Glutamatergic neuron (in vitro differentiated cells): ENCODE results near the gene C18orf54. TPM values are rescaled to one million over a fixed set of nuclear protein-coding genes. Genes with fewer than 3 reads are reported as not detected.

Source experiments
- DNase-seq: peaks from one replicate; pipeline ENCODE4 v3.0.0; 2022
- H3K27ac Mint-ChIP-seq: one replicate; pipeline ENCODE4 v1.8.0; 2020; ENCODE audit warnings: mild to moderate bottlenecking, mixed read lengths, inconsistent platforms; ENCODE audit not compliant: unreplicated experiment
- H3K27me3 Mint-ChIP-seq: one replicate; pipeline ENCODE4 v1.8.0; 2020; ENCODE audit warnings: mild to moderate bottlenecking, moderate library complexity, mixed read lengths, inconsistent platforms; ENCODE audit not compliant: unreplicated experiment
- H3K36me3 Mint-ChIP-seq: one replicate; pipeline ENCODE4 v1.8.0; 2020; ENCODE audit warnings: mild to moderate bottlenecking, mixed read lengths, inconsistent platforms; ENCODE audit not compliant: unreplicated experiment
- H3K4me1 Mint-ChIP-seq: one replicate; pipeline ENCODE4 v1.8.0; 2020; ENCODE audit warnings: mild to moderate bottlenecking, low read depth, mixed read lengths, inconsistent platforms; ENCODE audit not compliant: unreplicated experiment
- H3K4me3 Mint-ChIP-seq: one replicate; pipeline ENCODE4 v1.8.0; 2020; ENCODE audit warnings: mild to moderate bottlenecking, mixed read lengths, inconsistent platforms; ENCODE audit not compliant: unreplicated experiment
- H3K9me3 Mint-ChIP-seq: one replicate; pipeline ENCODE4 v1.8.0; 2020; ENCODE audit warnings: mild to moderate bottlenecking, moderate library complexity, mixed read lengths, inconsistent platforms; ENCODE audit not compliant: unreplicated experiment
- CTCF ChIP-seq: fragments of 200-600 bp; sonication (generic); IDR thresholded peaks from one replicate; pipeline ENCODE4 v1.5.0; 2021; ENCODE audit not compliant: partially characterized antibody, unreplicated experiment
- total RNA-seq: library from RNA; stranded (reverse); fragmentation: NEBNext Ultra II Directional; extraction: Animal tissue kit (Norgen Biotek cat#: 25700); gene quantifications from one replicate; pipeline ENCODE4 v1.2.1, GENCODE V29; 2021; ENCODE audit not compliant: unreplicated experiment

C18orf54 gene
- total RNA-seq, 1 donor from 2014 or later = 20.0 TPM

GRCh38 chr18:54426085-54426665, 68.5 kb downstream of the C18orf54 start:
- no peak for DNase-seq
- Mint-ChIP-seq H3K9me3 (no peaks in the 10 kb centered on the region), H3K4me1 (no peaks in the 10 kb centered on the region), H3K4me3 (no peak overlapping the region), H3K27me3 (no peaks in the 10 kb centered on the region), H3K27ac (no peak overlapping the region), H3K36me3 (no peaks in the 10 kb centered on the region)
- TF ChIP-seq CTCF = no peak

Other genes with a start within 250 kb of the C18orf54 start
- 30.6 TPM for gene MBD2, start 133.2 kb upstream of the C18orf54 start, total RNA-seq
- gene POLI, start 88.4 kb upstream of the C18orf54 start, total RNA-seq = 36.3 TPM
- gene STARD6, start within 50 bp of the C18orf54 start, total RNA-seq = not detected
- gene DYNAP, start 233.3 kb downstream of the C18orf54 start, total RNA-seq = not detected